PC-9 (cell line): ENCODE results near the gene CCDC158.

Experiments
- EZH2 ChIP-seq: fragments of 200-600 bp; sonication (generic); IDR thresholded peaks from 2 replicates; pipeline ENCODE4 v1.8.0; 2017; ENCODE audit warnings: antibody characterized with exemption, low read depth
- TF ChIP-seq, protein P1 (sequence below): fragments of 200-600 bp; sonication (generic); conservative IDR thresholded peaks from 2 replicates; pipeline ENCODE4 v1.6.1; 2017; ENCODE audit warnings: mixed run types, antibody characterized with exemption, mild to moderate bottlenecking, moderate library complexity

DNA sequence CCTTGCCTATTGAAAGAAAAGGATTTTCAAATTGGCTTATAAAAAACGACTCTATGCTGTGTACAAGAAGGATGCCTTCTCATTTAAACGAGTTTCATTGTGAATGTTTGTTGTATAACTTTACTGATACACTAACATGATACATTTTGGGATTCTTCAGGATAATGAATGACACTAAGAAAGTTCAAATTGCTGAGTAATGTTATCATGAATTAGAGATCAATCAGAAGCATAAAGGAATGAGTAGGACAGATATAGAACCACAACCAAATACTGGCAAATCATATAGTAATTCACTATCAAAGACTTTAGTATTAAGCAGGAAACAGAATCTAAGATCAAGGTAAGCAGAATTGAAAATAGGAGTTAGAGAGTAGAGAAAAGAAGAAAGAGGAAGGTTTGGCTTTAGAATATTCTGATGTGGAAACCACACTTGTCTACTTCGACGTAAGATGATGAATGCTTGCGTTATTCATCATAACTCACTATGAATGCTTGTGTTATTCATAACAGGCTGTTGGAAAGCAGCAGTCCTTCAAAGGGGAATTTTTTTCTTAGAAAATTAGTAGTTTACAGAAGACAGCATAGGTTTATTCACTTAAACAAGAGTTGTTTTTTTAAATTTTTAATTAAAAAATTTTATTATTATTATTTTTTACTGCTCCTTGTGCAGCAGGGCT, 13.4 kb downstream of the CCDC158 start:
- TF ChIP-seq, protein P1, sequence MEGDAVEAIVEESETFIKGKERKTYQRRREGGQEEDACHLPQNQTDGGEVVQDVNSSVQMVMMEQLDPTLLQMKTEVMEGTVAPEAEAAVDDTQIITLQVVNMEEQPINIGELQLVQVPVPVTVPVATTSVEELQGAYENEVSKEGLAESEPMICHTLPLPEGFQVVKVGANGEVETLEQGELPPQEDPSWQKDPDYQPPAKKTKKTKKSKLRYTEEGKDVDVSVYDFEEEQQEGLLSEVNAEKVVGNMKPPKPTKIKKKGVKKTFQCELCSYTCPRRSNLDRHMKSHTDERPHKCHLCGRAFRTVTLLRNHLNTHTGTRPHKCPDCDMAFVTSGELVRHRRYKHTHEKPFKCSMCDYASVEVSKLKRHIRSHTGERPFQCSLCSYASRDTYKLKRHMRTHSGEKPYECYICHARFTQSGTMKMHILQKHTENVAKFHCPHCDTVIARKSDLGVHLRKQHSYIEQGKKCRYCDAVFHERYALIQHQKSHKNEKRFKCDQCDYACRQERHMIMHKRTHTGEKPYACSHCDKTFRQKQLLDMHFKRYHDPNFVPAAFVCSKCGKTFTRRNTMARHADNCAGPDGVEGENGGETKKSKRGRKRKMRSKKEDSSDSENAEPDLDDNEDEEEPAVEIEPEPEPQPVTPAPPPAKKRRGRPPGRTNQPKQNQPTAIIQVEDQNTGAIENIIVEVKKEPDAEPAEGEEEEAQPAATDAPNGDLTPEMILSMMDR, result no peak
- TF ChIP-seq EZH2, result no peak
